Epithelial cell of esophagus (primary cell): Measurements from ENCODE around the gene GLP2R.

Experiments
- DNase-seq: peaks from one replicate; pipeline ENCODE4 v3.0.0; 2010; ENCODE audit warnings: low read depth
- H3K4me3 ChIP-seq: 2 replicates; pipeline ENCODE4 v1.5.1; 2011; ENCODE audit warnings: mild to moderate bottlenecking, low read length, control low read depth
- TF ChIP-seq, protein P1 (sequence below): IDR thresholded peaks from 2 replicates; pipeline ENCODE4 v1.5.1; 2011; ENCODE audit warnings: low read depth, mild to moderate bottlenecking, low read length, control low read depth, inconsistent platforms; ENCODE audit not compliant: insufficient read depth; ENCODE audit errors: missing control alignments

The GLP2R gene

DNA sequence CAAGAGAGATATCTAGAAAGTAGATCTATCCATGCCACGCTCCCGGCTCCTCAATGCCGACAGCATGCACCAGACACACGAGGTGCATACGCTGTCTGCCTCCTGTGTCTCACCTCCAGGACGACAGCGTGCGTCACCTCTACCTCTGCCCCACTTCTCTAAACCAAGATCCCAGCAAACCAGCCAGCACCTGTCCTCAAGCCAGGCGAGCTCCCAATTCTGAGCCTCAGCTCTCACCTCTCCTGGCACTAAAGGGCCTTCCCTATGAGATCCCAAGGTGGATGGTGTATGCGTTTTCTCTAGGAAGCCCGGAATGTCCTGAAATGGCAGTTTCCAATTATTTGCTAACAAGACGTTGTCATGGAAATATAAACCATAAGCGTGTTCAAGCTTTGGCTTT is 115.6 kb downstream of the GLP2R start:
- no peak overlapping the region for H3K4me3 ChIP-seq
- no peak for DNase-seq
- TF ChIP-seq, protein P1, sequence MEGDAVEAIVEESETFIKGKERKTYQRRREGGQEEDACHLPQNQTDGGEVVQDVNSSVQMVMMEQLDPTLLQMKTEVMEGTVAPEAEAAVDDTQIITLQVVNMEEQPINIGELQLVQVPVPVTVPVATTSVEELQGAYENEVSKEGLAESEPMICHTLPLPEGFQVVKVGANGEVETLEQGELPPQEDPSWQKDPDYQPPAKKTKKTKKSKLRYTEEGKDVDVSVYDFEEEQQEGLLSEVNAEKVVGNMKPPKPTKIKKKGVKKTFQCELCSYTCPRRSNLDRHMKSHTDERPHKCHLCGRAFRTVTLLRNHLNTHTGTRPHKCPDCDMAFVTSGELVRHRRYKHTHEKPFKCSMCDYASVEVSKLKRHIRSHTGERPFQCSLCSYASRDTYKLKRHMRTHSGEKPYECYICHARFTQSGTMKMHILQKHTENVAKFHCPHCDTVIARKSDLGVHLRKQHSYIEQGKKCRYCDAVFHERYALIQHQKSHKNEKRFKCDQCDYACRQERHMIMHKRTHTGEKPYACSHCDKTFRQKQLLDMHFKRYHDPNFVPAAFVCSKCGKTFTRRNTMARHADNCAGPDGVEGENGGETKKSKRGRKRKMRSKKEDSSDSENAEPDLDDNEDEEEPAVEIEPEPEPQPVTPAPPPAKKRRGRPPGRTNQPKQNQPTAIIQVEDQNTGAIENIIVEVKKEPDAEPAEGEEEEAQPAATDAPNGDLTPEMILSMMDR: no peak
